Natural killer cell (primary cell): ENCODE data around the gene SLC16A11. TPM values are rescaled to one million over a fixed set of nuclear protein-coding genes. Genes with fewer than 3 reads are reported as not detected.

Experiments used
- ATAC-seq, 3 donors: fragments of 150-1000 bp in 2 of 3; fragments of 200-7000 bp in 1 of 3; cut with Tn5 transposase; 1 replicate in 1 of 3; 2 replicates in 2 of 3; pipeline ENCODE4 v1.10.0; 2021; ENCODE audit warnings: mild to moderate bottlenecking in 2 of 3, moderate library complexity in 2 of 3
- DNase-seq, 2 donors: peaks; one replicate each; pipeline versions ENCODE4 v3.0.0 to v3.0.0-alpha.2; 2013 to 2021; ENCODE audit warnings: mixed read lengths in 1 of 2
- H3K27ac ChIP-seq: one replicate; pipeline ENCODE4 v1.5.1; 2013; ENCODE audit warnings: mild to moderate bottlenecking, low read length
- H3K27me3 ChIP-seq: one replicate; pipeline ENCODE4 v1.6.1; 2013; ENCODE audit warnings: low read length; ENCODE audit not compliant: control insufficient read depth, insufficient read depth
- H3K36me3 ChIP-seq: one replicate; pipeline ENCODE4 v1.6.1; 2013; ENCODE audit warnings: low read length; ENCODE audit not compliant: control insufficient read depth, insufficient read depth
- H3K4me1 ChIP-seq: one replicate; pipeline ENCODE4 v1.6.1; 2013; ENCODE audit warnings: low read length; ENCODE audit not compliant: control insufficient read depth, insufficient read depth
- H3K4me3 ChIP-seq: one replicate; pipeline ENCODE4 v1.5.1; 2013; ENCODE audit warnings: low read length
- H3K9me3 ChIP-seq: one replicate; pipeline ENCODE4 v1.6.1; 2013; ENCODE audit warnings: low read length; ENCODE audit not compliant: control insufficient read depth, insufficient read depth
- H3K27ac Mint-ChIP-seq, 2 donors: one replicate each; pipeline ENCODE4 v1.8.0; 2022; ENCODE audit warnings: mild to moderate bottlenecking in 2 of 2, mixed read lengths in 2 of 2, moderate library complexity in 1 of 2
- H3K27me3 Mint-ChIP-seq, 2 donors: one replicate each; pipeline ENCODE4 v1.8.0; 2022; ENCODE audit warnings: low read depth in 2 of 2, mixed read lengths in 2 of 2
- H3K36me3 Mint-ChIP-seq: one replicate; pipeline ENCODE4 v1.8.0; 2022; ENCODE audit warnings: mixed read lengths
- H3K4me1 Mint-ChIP-seq, 2 donors: one replicate each; pipeline ENCODE4 v1.8.0; 2022; ENCODE audit warnings: mixed read lengths in 2 of 2
- H3K4me3 Mint-ChIP-seq: one replicate; pipeline ENCODE4 v1.8.0; 2022; ENCODE audit warnings: mild to moderate bottlenecking, moderate library complexity, mixed read lengths
- H3K9me3 Mint-ChIP-seq, 2 donors: one replicate each; pipeline ENCODE4 v1.8.0; 2022; ENCODE audit warnings: mixed read lengths in 2 of 2
- CTCF ChIP-seq: fragments of 200-600 bp; IDR thresholded peaks from one replicate; pipeline ENCODE4 v1.8.0; 2022; ENCODE audit warnings: antibody characterized with exemption
- whole genome bisulfite sequencing: methylation state at CpG from one replicate; pipeline ENCODE4 v1.1.7; 2013; ENCODE audit warnings: missing lambda C conversion rate; ENCODE audit not compliant: insufficient coverage; 5-methylcytosine and 5-hydroxymethylcytosine counted together
- intact Hi-C: fragments of 100-400 bp; cut with micrococcal nuclease; formaldehyde crosslinking; loops from one replicate; pipeline ENCODE4 v1.14.2; 2022
- total RNA-seq, 4 donors: library from RNA; stranded (reverse); fragments of 120-200 nt in 1 of 4; gene quantifications; one replicate each; pipeline versions ENCODE4 v1.2.3 to v1.2.4, GENCODE V29; 2013 to 2022

SLC16A11 gene
- total RNA-seq, 3 donors from 2014 or later (not counting 1 experiment from before 2014, with no cell fraction given), result 1.2 to 2.5 (median 1.6) TPM

GRCh38 chr17:7001318-7001961, 42.5 kb downstream of the SLC16A11 start:
- H3K9me3 Mint-ChIP-seq, result no peaks in the 10 kb centered on the region
- no peak overlapping the region for H3K4me3 Mint-ChIP-seq
- Histone ChIP-seq H3K4me1 (no peaks in the 10 kb centered on the region), H3K9me3 (no peaks in the 10 kb centered on the region), H3K27me3 (no peaks in the 10 kb centered on the region), H3K27ac (no peak overlapping the region), H3K4me3 (no peak overlapping the region), H3K36me3 (peaks cover 53% of the 10 kb centered on the region)
- H3K27me3 Mint-ChIP-seq, result no peaks in the 10 kb centered on the region
- H3K36me3 Mint-ChIP-seq, result peaks cover 14% of the 10 kb centered on the region
- peaks cover 21 to 32% of the 10 kb centered on the region in 2 donors for H3K4me1 Mint-ChIP-seq
- peak overlapping the region; percentile 24 to 53 for H3K27ac Mint-ChIP-seq
- no peak for ATAC-seq
- peak in 1 of 2 donors; percentile 72 for DNase-seq
- no peak for TF ChIP-seq CTCF
- intact Hi-C loops, result loop anchor here (10.0 kb wide), 1 partner anchor 527 kb away; no protein-coding TSS in a partner anchor
- WGBS, result 81% methylated on average over 10 of the region's 10 CpGs

- H3K4me1 Mint-ChIP-seq, result peaks cover 19 to 25% of the 10 kb centered on the region in 2 donors
- no peak for TF ChIP-seq CTCF
- Histone ChIP-seq H3K36me3 (peaks cover 50% of the 10 kb centered on the region), H3K27me3 (no peaks in the 10 kb centered on the region), H3K4me1 (peaks cover 3% of the 10 kb centered on the region), H3K9me3 (no peaks in the 10 kb centered on the region), H3K27ac (no peak overlapping the region), H3K4me3 (no peak overlapping the region)
- 86% methylated on average over 11 of the region's 11 CpGs for WGBS
- H3K27ac Mint-ChIP-seq, result no peak overlapping the region
- H3K4me3 Mint-ChIP-seq, result no peak overlapping the region
- ATAC-seq (no peak), DNase-seq (no peak)
- H3K36me3 Mint-ChIP-seq, result peaks cover 14% of the 10 kb centered on the region
- H3K9me3 Mint-ChIP-seq, result no peaks in the 10 kb centered on the region
- H3K27me3 Mint-ChIP-seq, result no peaks in the 10 kb centered on the region
- intact Hi-C loops, result no loop called here
These were observed 44.9 kb downstream of the SLC16A11 start for GRCh38 chr17:6998855-6999508.

- no peaks in the 10 kb centered on the region for H3K9me3 Mint-ChIP-seq
- Histone ChIP-seq H3K4me3 (no peak overlapping the region), H3K27ac (no peak overlapping the region), H3K4me1 (peaks cover 3% of the 10 kb centered on the region), H3K9me3 (no peaks in the 10 kb centered on the region), H3K36me3 (peaks cover 38% of the 10 kb centered on the region), H3K27me3 (no peaks in the 10 kb centered on the region)
- TF ChIP-seq CTCF, result no peak
- ATAC-seq (no peak), DNase-seq (no peak)
- peaks cover 12% of the 10 kb centered on the region for H3K36me3 Mint-ChIP-seq
- intact Hi-C loops, result no loop called here
- no peak overlapping the region for H3K4me3 Mint-ChIP-seq
- H3K27ac Mint-ChIP-seq, result no peak overlapping the region
- WGBS, result 83% methylated on average over 8 of the region's 8 CpGs
- peaks cover 19 to 22% of the 10 kb centered on the region in 2 donors for H3K4me1 Mint-ChIP-seq
- no peaks in the 10 kb centered on the region for H3K27me3 Mint-ChIP-seq
These were observed 46.7 kb downstream of the SLC16A11 start for GRCh38 chr17:6997171-6997570.
